Peyer's patch (tissue), 4 donors: ENCODE results near the gene TEKT5. TPM values are rescaled to one million over a fixed set of nuclear protein-coding genes. Genes with fewer than 3 reads are reported as not detected.

Experiments
- DNase-seq, 3 donors: peaks; one replicate each; pipeline ENCODE4 v3.0.0-alpha.2; 2017 to 2019
- H3K27ac ChIP-seq, 4 donors: fragments of 200-600 bp; sonication (generic); one replicate each; pipeline ENCODE4 v1.5.1; 2016 to 2019
- H3K27me3 ChIP-seq, 2 donors: fragments of 200-600 bp; sonication (generic); one replicate each; pipeline ENCODE4 v1.5.1; 2019
- H3K36me3 ChIP-seq, 3 donors: fragments of 200-600 bp; sonication (generic); one replicate each; pipeline ENCODE4 v1.5.1; 2016 to 2019
- H3K4me1 ChIP-seq, 4 donors: fragments of 200-600 bp; sonication (generic); one replicate each; pipeline ENCODE4 v1.5.1; 2016 to 2019
- H3K4me3 ChIP-seq, 4 donors: fragments of 200-600 bp; sonication (generic); 1 replicate in 3 of 4; 2 replicates in 1 of 4; pipeline ENCODE4 v1.5.1; 2016 to 2019; ENCODE audit warnings: mild to moderate bottlenecking in 1 of 4
- H3K9me3 ChIP-seq, 4 donors: fragments of 200-600 bp; sonication (generic); one replicate each; pipeline ENCODE4 v1.5.1; 2016 to 2019; ENCODE audit warnings: mild to moderate bottlenecking in 1 of 4
- CTCF ChIP-seq, 6 experiments: fragments of 450-650 bp in 4 of 6; fragments of 200-600 bp in 2 of 6; sonication (generic) in 1 of 6; IDR thresholded peaks; one replicate each; pipeline ENCODE4 v1.5.1; 2017 to 2019; ENCODE audit warnings: antibody characterized with exemption in 6 of 6, mild to moderate bottlenecking in 3 of 6, moderate library complexity in 1 of 6
- POLR2A ChIP-seq, 2 donors: fragments of 450-650 bp; IDR thresholded peaks; one replicate each; pipeline ENCODE4 v1.5.1; 2017; ENCODE audit warnings: antibody characterized with exemption in 2 of 2, mild to moderate bottlenecking in 2 of 2, moderate library complexity in 2 of 2
- total RNA-seq, 4 donors: library from RNA; depleted of rRNA; stranded (reverse); fragments of >200 nt; gene quantifications; one replicate each; pipeline ENCODE4 v1.1.0, GENCODE V29; 2016

The TEKT5 gene
- total RNA-seq, 4 donors from 2014 or later = 2.0 TPM; not detected in 3

DNA sequence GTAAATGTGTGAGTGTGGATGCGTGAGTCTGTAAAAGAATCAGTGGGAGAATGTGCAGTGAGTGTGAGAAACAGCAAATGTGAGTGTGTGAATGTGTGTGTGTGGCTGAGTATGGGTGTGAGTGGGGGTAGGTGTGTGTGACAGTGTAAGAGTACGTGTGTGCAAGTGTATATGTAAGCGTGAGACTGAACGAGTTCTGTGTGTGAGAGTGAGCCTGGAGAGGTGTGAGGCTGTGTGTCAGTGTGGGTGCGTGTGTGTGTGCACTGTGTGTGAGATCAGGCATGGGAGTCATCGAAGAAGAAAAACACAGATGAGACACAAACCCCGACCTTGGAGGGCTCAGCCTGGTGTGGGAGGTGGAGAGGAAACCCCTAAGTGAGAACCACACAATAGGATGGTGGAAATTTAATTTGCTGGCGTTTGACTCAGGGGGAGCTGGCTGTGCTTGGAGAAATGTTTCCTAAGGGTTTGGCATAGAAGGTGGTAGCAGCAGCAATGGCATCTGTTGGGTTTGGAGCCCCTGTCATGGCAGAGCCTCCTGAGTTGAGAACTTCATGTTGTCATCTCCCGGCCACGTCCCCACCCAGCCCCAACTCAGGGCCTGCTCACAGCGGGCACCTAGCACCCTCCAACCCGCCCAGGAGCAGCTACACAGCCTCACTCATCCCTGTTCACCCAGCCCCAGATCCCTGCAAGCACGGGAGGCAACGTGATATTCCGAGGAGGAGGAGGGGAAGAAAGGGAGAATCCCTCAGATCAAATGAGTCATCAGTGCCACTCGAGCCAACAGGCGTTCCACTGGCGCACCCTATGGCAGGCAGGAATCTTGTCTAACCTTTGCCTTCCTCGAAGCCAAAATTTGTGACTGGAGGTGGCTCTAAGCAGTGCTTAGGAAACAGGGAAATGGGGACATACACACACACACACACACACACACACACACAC, 34.6 kb upstream of the TEKT5 start:
- Histone ChIP-seq H3K9me3 (no peaks in the 10 kb centered on the region), H3K4me3 (no peak overlapping the region), H3K27me3 (no peaks in the 10 kb centered on the region), H3K4me1 (no peaks in the 10 kb centered on the region), H3K27ac (no peak overlapping the region), H3K36me3 (no peaks in the 10 kb centered on the region)
- TF ChIP-seq POLR2A (IDR thresholded peaks at IDR 0.05) (no peak), CTCF (IDR thresholded peaks at IDR 0.05) (peak in 3 of 6 experiments; percentile 2 to 18 (median 4))
- no peak for DNase-seq

- TF ChIP-seq CTCF (IDR thresholded peaks at IDR 0.05) = no peak
- TF ChIP-seq POLR2A (IDR thresholded peaks at IDR 0.05) = no peak
- H3K9me3 ChIP-seq = no peaks in the 10 kb centered on the region
Measured at GRCh38 chr16:10728003-10728887, 33.5 kb upstream of the TEKT5 start.

GRCh38 chr16:10708969-10709368, 14.2 kb upstream of the TEKT5 start:
- Histone ChIP-seq H3K27me3 (no peaks in the 10 kb centered on the region), H3K27ac (no peak overlapping the region), H3K36me3 (no peaks in the 10 kb centered on the region), H3K9me3 (no peaks in the 10 kb centered on the region), H3K4me1 (no peaks in the 10 kb centered on the region), H3K4me3 (no peak overlapping the region)
- TF ChIP-seq CTCF (IDR thresholded peaks at IDR 0.05) (no peak), POLR2A (IDR thresholded peaks at IDR 0.05) (no peak)
- no peak for DNase-seq

More at GRCh38 chr16:10728003-10728887, 33.5 kb upstream of the TEKT5 start:
- no peak overlapping the region for H3K27ac ChIP-seq
- no peaks in the 10 kb centered on the region for H3K36me3 ChIP-seq
- H3K27me3 ChIP-seq = no peaks in the 10 kb centered on the region
- H3K4me3 ChIP-seq = no peak overlapping the region
- DNase-seq = no peak
- H3K4me1 ChIP-seq = no peaks in the 10 kb centered on the region

DNA sequence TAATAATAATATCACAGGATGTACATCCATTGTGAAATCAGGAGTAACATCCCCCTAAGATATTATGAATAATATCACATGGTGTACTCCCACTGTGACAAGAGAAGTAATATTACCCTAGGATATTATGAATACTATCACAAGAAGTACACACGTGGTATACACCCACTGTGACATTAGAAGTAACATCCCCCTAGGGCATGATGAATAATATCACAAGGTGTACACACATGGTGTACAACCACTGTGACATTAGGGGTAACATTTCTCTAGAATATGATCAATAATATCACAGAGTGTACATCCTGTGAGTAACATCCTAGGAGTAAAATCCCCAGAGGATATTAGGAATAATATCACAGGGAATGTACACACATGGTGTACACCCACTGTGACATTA, 5.0 kb upstream of the TEKT5 start:
- Histone ChIP-seq H3K36me3 (no peaks in the 10 kb centered on the region), H3K9me3 (no peaks in the 10 kb centered on the region), H3K4me3 (no peak overlapping the region), H3K27me3 (no peaks in the 10 kb centered on the region), H3K4me1 (no peaks in the 10 kb centered on the region), H3K27ac (no peak overlapping the region)
- no peak for TF ChIP-seq POLR2A (IDR thresholded peaks at IDR 0.05)
- no peak for TF ChIP-seq CTCF (IDR thresholded peaks at IDR 0.05)
- no peak for DNase-seq

- Histone ChIP-seq H3K4me1 (no peaks in the 10 kb centered on the region), H3K27ac (no peak overlapping the region), H3K36me3 (no peaks in the 10 kb centered on the region), H3K27me3 (no peaks in the 10 kb centered on the region), H3K4me3 (no peak overlapping the region), H3K9me3 (no peaks in the 10 kb centered on the region)
- no peak for DNase-seq
- TF ChIP-seq CTCF (IDR thresholded peaks at IDR 0.05) (no peak), POLR2A (IDR thresholded peaks at IDR 0.05) (no peak)
Measured at GRCh38 chr16:10694306-10694705, 424 bp downstream of the TEKT5 start.
